ENCODE data around the gene ARHGAP44.

The ARHGAP44 gene

GRCh38 chr17:13002761-13003453 lies 213.6 kb downstream of the ARHGAP44 start:
- DNase-seq (ENCODE audit: low spot score in 2 of 2), result peak; percentile 63 to 86
- H3K36me3 ChIP-seq (replicated peaks), result peaks cover 72% of the 10 kb centered on the region
- H3K4me1 ChIP-seq, result 0 out of 2 replicates have a peak, but pooled peaks cover 3% of the 10 kb centered on the region
- no peak overlapping the region for H3K4me3 ChIP-seq
- no peaks in the 10 kb centered on the region for H3K27me3 ChIP-seq (ENCODE audit: low read depth)
- no peaks in the 10 kb centered on the region for H3K9me3 ChIP-seq
- in situ Hi-C loops (cut with MboI; ENCODE audit: low sequenced_read_pairs), result loop anchor here (10.0 to 25.0 kb wide), 4 partner anchors 748 to 1059 kb away; partner anchors contain the start of genes COX10 and MAP2K4

- no peak overlapping the region for H3K4me3 ChIP-seq
- no peak for DNase-seq (ENCODE audit: low spot score in 2 of 2)
- H3K4me1 ChIP-seq, result 0 out of 2 replicates have a peak, but pooled peaks cover 3% of the 10 kb centered on the region
- in situ Hi-C loops (cut with MboI; ENCODE audit: low sequenced_read_pairs), result loop anchor here (10.0 to 25.0 kb wide), 4 partner anchors 749 to 1059 kb away; partner anchors contain the start of genes COX10 and MAP2K4
- no peaks in the 10 kb centered on the region for H3K9me3 ChIP-seq
- no peaks in the 10 kb centered on the region for H3K27me3 ChIP-seq (ENCODE audit: low read depth)
- peaks cover 71% of the 10 kb centered on the region for H3K36me3 ChIP-seq (replicated peaks)
Observed at GRCh38 chr17:13003454-13003851, 214.2 kb downstream of the ARHGAP44 start.

- Histone ChIP-seq H3K4me3 (no peak overlapping the region), H3K27me3 (ENCODE audit: low read depth) (no peaks in the 10 kb centered on the region), H3K36me3 (replicated peaks) (peaks cover 71% of the 10 kb centered on the region), H3K9me3 (no peaks in the 10 kb centered on the region), H3K4me1 (0 out of 2 replicates have a peak, but pooled peaks cover 3% of the 10 kb centered on the region)
- no peak for DNase-seq (ENCODE audit: low spot score in 2 of 2)
- in situ Hi-C loops (cut with MboI; ENCODE audit: low sequenced_read_pairs), result loop anchor here (10.0 to 25.0 kb wide), 4 partner anchors 749 to 1058 kb away; partner anchors contain the start of genes COX10 and MAP2K4
Observed at GRCh38 chr17:13003927-13004326, 214.6 kb downstream of the ARHGAP44 start.

DNA sequence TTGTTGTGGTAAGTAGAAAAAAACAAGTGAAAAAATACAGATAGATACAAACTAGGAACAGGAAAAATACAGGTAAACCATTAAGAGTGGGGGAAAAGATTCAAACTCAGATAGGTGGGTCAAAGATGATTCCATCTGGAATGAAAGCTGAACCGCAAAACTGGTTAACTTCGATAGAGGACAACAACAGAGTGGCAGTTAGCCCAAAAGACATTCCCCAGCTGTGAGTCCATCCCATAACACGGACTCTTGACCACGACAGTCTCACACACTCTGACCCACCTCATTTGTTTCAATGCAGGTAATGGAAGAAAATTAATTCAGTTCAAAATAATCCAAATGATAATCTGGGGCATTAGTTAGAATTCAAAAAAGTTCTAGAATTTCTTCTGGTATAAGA lies 215.0 kb downstream of the ARHGAP44 start:
- H3K36me3 ChIP-seq (replicated peaks), result peaks cover 69% of the 10 kb centered on the region
- in situ Hi-C loops (cut with MboI; ENCODE audit: low sequenced_read_pairs), result loop anchor here (10.0 to 25.0 kb wide), 4 partner anchors 750 to 1058 kb away; partner anchors contain the start of genes COX10 and MAP2K4

GRCh38 chr17:13005530-13005929 lies 216.2 kb downstream of the ARHGAP44 start:
- in situ Hi-C loops (cut with MboI; ENCODE audit: low sequenced_read_pairs), result loop anchor here (10.0 to 25.0 kb wide), 4 partner anchors 751 to 1057 kb away; partner anchors contain the start of genes COX10 and MAP2K4
- DNase-seq (ENCODE audit: low spot score in 2 of 2), result no peak
- Histone ChIP-seq H3K36me3 (replicated peaks) (peaks cover 68% of the 10 kb centered on the region), H3K27me3 (ENCODE audit: low read depth) (no peaks in the 10 kb centered on the region), H3K4me3 (no peak overlapping the region), H3K4me1 (0 out of 2 replicates have a peak, but pooled peaks cover 3% of the 10 kb centered on the region), H3K9me3 (no peaks in the 10 kb centered on the region)

More for the DNA sequence above, 215.0 kb downstream of the ARHGAP44 start:
- no peak overlapping the region for H3K4me3 ChIP-seq
- H3K4me1 ChIP-seq, result 0 out of 2 replicates have a peak, but pooled peaks cover 3% of the 10 kb centered on the region
- no peaks in the 10 kb centered on the region for H3K27me3 ChIP-seq (ENCODE audit: low read depth)
- H3K9me3 ChIP-seq, result no peaks in the 10 kb centered on the region
- no peak for DNase-seq (ENCODE audit: low spot score in 2 of 2)

DNA sequence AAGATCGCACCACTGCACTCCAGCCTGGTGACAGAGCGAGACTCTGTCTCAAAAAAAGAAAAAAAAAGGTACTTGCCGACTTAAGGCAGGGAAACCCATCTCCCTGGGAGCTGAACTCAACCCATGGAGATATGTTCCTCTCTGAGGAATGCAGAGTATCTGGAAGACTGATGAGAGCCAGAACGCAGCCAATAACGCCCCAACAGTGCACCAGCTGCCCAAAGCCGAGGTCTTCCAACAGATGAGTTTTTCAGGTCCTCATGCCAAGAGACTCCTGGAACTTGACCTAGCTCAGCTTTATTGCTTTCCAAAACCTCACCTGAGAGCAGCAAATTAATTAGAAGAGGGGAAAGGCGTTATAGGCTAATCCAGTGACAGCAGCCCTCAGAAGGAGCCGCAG lies 219.2 kb downstream of the ARHGAP44 start:
- in situ Hi-C loops (cut with MboI; ENCODE audit: low sequenced_read_pairs), result loop anchor here (10.0 to 25.0 kb wide), 4 partner anchors 754 to 1054 kb away; partner anchors contain the start of genes COX10 and MAP2K4
- Histone ChIP-seq H3K27me3 (ENCODE audit: low read depth) (no peaks in the 10 kb centered on the region), H3K36me3 (replicated peaks) (peaks cover 68% of the 10 kb centered on the region), H3K9me3 (no peaks in the 10 kb centered on the region), H3K4me3 (no peak overlapping the region), H3K4me1 (no peaks in the 10 kb centered on the region)
- no peak for DNase-seq (ENCODE audit: low spot score in 2 of 2)

DNA sequence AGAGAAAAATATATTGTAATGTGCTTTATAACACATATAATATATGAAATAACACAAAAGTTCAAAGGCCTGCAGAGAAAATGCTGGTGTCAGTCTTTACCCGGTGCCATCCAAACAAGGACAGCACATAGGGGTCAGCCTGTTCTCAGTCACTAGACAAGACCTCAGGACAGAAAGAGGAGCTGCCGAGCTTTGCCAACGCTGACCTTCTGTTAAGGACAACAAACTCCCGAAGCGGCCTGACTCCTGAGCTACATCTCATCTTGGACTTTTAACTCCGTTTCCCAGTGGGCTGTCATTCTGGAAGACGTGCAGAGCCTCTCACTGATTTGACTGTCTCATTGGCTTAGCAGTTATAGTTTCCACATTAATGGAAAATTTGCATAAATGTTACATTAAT lies 221.7 kb downstream of the ARHGAP44 start:
- H3K9me3 ChIP-seq, result no peaks in the 10 kb centered on the region
- no peak overlapping the region for H3K4me3 ChIP-seq
- in situ Hi-C loops (cut with MboI; ENCODE audit: low sequenced_read_pairs), result loop anchor here (25.0 kb wide), 2 partner anchors 999 to 1051 kb away; partner anchors contain the start of genes COX10 and MAP2K4
- peaks cover 69% of the 10 kb centered on the region for H3K36me3 ChIP-seq (replicated peaks)
- H3K4me1 ChIP-seq, result no peaks in the 10 kb centered on the region
- no peak for DNase-seq (ENCODE audit: low spot score in 2 of 2)
- no peaks in the 10 kb centered on the region for H3K27me3 ChIP-seq (ENCODE audit: low read depth)

GRCh38 chr17:13014801-13015200 lies 225.5 kb downstream of the ARHGAP44 start:
- in situ Hi-C loops (cut with MboI; ENCODE audit: low sequenced_read_pairs), result loop anchor here (25.0 kb wide), 2 partner anchors 1002 to 1048 kb away; partner anchors contain the start of genes COX10 and MAP2K4
- H3K4me3 ChIP-seq, result no peak overlapping the region
- peaks cover 59% of the 10 kb centered on the region for H3K36me3 ChIP-seq (replicated peaks)
- DNase-seq (ENCODE audit: low spot score in 2 of 2), result no peak
- no peaks in the 10 kb centered on the region for H3K27me3 ChIP-seq (ENCODE audit: low read depth)
- H3K4me1 ChIP-seq, result peaks cover 5% of the 10 kb centered on the region
- H3K9me3 ChIP-seq, result no peaks in the 10 kb centered on the region

DNA sequence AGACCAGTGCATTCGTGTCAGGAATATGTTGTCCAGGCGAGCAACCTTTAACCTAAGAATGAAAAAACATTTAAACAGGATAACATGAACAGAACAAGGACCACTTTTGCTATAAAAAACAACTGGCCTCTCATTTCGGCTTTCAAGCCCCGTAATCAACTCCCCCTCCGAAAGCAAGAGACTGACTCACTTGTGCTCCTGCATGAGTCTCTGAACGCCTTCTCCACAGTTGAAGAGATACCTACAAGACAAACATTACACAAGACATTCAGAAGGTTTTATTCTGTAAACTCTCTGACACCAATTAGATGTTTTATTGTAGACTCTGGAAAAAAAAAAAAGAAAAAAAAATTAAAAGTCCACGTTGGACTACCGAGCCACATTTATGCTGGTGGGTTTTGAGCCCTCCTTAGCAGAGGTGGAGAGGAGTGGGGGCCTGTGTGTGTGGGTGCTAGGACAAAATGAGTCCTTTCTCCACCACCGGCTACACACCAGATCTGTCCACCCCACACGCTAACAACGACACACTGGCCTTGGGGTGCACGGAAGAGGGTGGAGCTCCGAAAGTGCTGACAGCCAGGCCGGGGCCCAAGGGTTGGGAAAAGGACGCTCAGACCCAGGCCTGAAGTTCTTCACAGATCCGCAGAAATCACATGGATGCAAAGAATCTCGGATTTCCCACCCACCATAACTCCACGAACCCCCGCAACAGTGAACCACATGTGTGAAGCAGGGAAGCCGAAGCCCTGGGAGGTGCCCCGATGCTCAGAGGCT lies 227.8 kb downstream of the ARHGAP44 start:
- H3K36me3 ChIP-seq (replicated peaks), result peaks cover 41% of the 10 kb centered on the region

DNA sequence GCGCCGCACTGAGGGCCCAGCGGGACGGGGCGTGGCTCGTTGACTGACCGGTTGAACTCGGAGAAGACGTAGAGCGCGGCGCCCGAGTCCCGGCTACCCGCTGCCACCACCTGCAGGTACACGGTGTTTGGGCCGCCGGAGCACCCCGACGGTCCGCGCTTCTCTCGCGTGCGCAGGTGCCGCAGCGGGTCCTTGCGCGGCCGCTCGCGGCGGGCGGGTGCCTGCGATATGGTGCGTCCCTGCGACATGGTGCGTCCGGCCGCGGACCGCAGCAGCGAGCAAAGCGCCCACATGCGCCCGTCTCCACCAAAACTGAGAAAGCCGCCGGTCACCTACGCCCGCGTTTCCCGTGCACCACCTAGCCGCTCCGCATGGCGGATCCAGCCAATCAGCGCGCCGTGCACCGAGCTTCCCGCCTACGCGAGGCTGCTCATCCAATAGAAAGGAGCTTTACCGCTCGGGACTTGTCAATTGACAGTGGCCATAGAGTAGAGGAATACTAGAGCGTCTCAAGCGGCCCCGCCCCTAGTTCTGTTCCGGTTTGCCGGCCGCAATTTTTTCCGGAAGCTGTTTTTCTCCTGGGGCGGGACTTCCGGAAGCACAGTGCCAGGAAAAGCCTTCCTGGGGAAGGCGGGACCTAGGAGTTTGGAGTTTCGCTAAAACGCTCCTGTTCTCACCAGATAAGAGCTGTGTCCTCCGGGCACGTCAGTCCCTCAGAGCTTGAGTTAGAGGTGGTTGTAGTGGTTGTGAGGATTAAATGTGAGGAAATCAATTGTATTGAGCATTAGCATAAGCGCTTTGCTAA lies 228.6 kb downstream of the ARHGAP44 start, which contains the start of gene ELAC2:
Gene ELAC2 (minus strand): TSS at position 373 of the 805 bp plus-strand sequence. CDS start 80 bp downstream, at position 293.
- in situ Hi-C loops (cut with MboI; ENCODE audit: low sequenced_read_pairs), result loop anchor here (25.0 kb wide), 2 partner anchors 1006 to 1044 kb away; partner anchors contain the start of genes COX10 and MAP2K4
- DNase-seq (ENCODE audit: low spot score in 2 of 2), result peak; percentile 96 to 97
- Histone ChIP-seq H3K27me3 (ENCODE audit: low read depth) (no peaks in the 10 kb centered on the region), H3K4me3 (peak within 1 kb of the TSS; percentile 69), H3K4me1 (peaks cover 5% of the 10 kb centered on the region), H3K36me3 (replicated peaks) (peaks cover 33% of the 10 kb centered on the region), H3K9me3 (no peaks in the 10 kb centered on the region)

More for the DNA sequence above, 227.8 kb downstream of the ARHGAP44 start:
- in situ Hi-C loops (cut with MboI; ENCODE audit: low sequenced_read_pairs), result loop anchor here (25.0 kb wide), 2 partner anchors 1005 to 1045 kb away; partner anchors contain the start of genes COX10 and MAP2K4
- Histone ChIP-seq H3K27me3 (ENCODE audit: low read depth) (no peaks in the 10 kb centered on the region), H3K4me3 (peak overlapping the region; percentile 69), H3K9me3 (no peaks in the 10 kb centered on the region), H3K4me1 (peaks cover 5% of the 10 kb centered on the region)
- no peak for DNase-seq (ENCODE audit: low spot score in 2 of 2)

GRCh38 chr17:13024016-13024415 lies 234.7 kb downstream of the ARHGAP44 start:
- no peak for DNase-seq (ENCODE audit: low spot score in 2 of 2)
- H3K9me3 ChIP-seq, result no peaks in the 10 kb centered on the region
- no peak overlapping the region for H3K4me3 ChIP-seq
- peaks cover 7% of the 10 kb centered on the region; the same call in 1 of the 2 replicates for H3K4me1 ChIP-seq
- no peaks in the 10 kb centered on the region for H3K36me3 ChIP-seq (replicated peaks)
- in situ Hi-C loops (cut with MboI; ENCODE audit: low sequenced_read_pairs), result loop anchor here (25.0 kb wide), 2 partner anchors 1012 to 1038 kb away; partner anchors contain the start of genes COX10 and MAP2K4
- H3K27me3 ChIP-seq (ENCODE audit: low read depth), result no peaks in the 10 kb centered on the region

DNA sequence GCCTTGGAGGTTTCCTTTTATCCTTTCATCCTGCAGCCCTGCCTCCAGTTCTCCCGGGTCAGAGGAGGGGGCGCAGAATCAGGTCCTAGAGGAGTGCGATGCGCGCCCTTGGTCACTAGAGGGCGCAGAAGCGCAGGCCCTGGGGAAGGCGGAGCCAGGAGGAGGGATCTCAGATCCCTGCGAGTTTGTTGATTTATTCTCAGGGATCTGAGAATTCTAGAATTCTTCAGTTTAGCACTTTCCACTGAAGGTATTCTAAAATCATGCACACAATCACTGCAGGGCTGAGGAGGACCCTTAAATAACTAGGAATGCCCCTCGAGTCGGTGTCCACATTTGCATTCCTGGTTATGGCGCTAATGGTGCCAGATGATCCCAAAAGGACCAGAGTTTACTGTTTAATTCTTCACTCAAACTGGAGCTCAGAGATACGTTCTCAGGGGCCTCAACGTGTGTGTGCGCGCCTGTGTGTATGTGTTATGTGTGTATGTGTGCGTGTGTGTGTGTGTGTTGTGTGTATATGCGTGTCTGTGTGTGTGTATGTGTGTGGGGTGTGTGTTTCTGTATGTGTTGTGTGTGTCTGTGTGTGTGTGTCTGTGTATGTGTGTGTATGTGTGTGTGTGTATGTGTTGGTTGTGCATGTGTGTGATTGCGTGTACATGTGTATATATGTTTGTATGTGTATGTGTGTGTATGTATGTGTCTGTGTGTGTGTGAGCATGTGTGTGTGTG lies 235.4 kb downstream of the ARHGAP44 start:
- Histone ChIP-seq H3K9me3 (no peaks in the 10 kb centered on the region), H3K36me3 (replicated peaks) (no peaks in the 10 kb centered on the region), H3K27me3 (ENCODE audit: low read depth) (no peaks in the 10 kb centered on the region), H3K4me3 (no peak overlapping the region), H3K4me1 (peaks cover 7% of the 10 kb centered on the region; the same call in 1 of the 2 replicates)
- in situ Hi-C loops (cut with MboI; ENCODE audit: low sequenced_read_pairs), result loop anchor here (25.0 kb wide), 2 partner anchors 1012 to 1038 kb away; partner anchors contain the start of genes COX10 and MAP2K4
- peak; percentile 59 to 82 for DNase-seq (ENCODE audit: low spot score in 2 of 2)

All from HAP-1 (cell line).